Keratinocyte (primary cell): ENCODE data around the gene PACSIN2. TPM values are rescaled to one million over a fixed set of nuclear protein-coding genes. Genes with fewer than 3 reads are reported as not detected.

Experiments used
- DNase-seq: peaks from one replicate; pipeline ENCODE4 v3.0.0-alpha.2; 2011; ENCODE audit warnings: low read depth, missing footprints, low spot score
- FAIRE-seq: peaks from 2 replicates; lab custom pipeline; 2011; peaks lifted over from hg19 to GRCh38; lab: Jason Lieb, UNC
- H2AFZ ChIP-seq: 2 replicates; pipeline ENCODE4 v1.6.0; 2012; ENCODE audit warnings: low read length, control low read depth, inconsistent platforms; ENCODE audit not compliant: control insufficient read depth
- H3K27ac ChIP-seq: 2 replicates; pipeline ENCODE4 v1.5.1; 2011; ENCODE audit warnings: low read length; ENCODE audit not compliant: control insufficient read depth, insufficient read depth
- H3K27me3 ChIP-seq: 3 replicates; pipeline ENCODE4 v1.6.0; 2011; ENCODE audit warnings: low read length; ENCODE audit not compliant: control insufficient read depth, insufficient read depth; ENCODE audit errors: extremely low read depth
- H3K36me3 ChIP-seq, 2 experiments: 2 replicates in 1 of 2; 3 replicates in 1 of 2; pipeline ENCODE4 v1.5.1; 2011; ENCODE audit warnings: low read length in 2 of 2, mild to moderate bottlenecking in 1 of 2; ENCODE audit not compliant: control insufficient read depth in 2 of 2, insufficient read depth in 2 of 2; ENCODE audit errors: extremely low read depth in 1 of 2
- H3K4me1 ChIP-seq: 3 replicates; pipeline ENCODE4 v1.5.1; 2011; ENCODE audit warnings: low read length; ENCODE audit not compliant: control insufficient read depth, insufficient read depth; ENCODE audit errors: extremely low read depth
- H3K4me2 ChIP-seq: 3 replicates; pipeline ENCODE4 v1.6.0; 2011; ENCODE audit warnings: low read depth, low read length; ENCODE audit not compliant: control insufficient read depth, insufficient read depth; ENCODE audit errors: extremely low read depth
- H3K4me3 ChIP-seq, 3 experiments: fragments of 200-600 bp in 1 of 3; sonication (generic) in 1 of 3; 2 replicates in 2 of 3; 3 replicates in 1 of 3; pipeline ENCODE4 v1.5.1; 2011 to 2016; ENCODE audit warnings: low read length in 3 of 3, mild to moderate bottlenecking in 3 of 3, control low read depth in 2 of 3, inconsistent platforms in 1 of 3, low read depth in 1 of 3, mixed read lengths in 1 of 3, mixed run types in 1 of 3, moderate library complexity in 1 of 3; ENCODE audit not compliant: control insufficient read depth in 2 of 3, insufficient read depth in 2 of 3; ENCODE audit errors: extremely low read depth in 1 of 3
- H3K79me2 ChIP-seq: 2 replicates; pipeline ENCODE4 v1.6.0; 2012; ENCODE audit warnings: low read length; ENCODE audit not compliant: control insufficient read depth, insufficient read depth
- H3K9ac ChIP-seq: 3 replicates; pipeline ENCODE4 v1.6.0; 2011; ENCODE audit warnings: low read length; ENCODE audit not compliant: control insufficient read depth, insufficient read depth; ENCODE audit errors: extremely low read depth
- H3K9me1 ChIP-seq: 3 replicates; pipeline ENCODE4 v1.6.0; 2011; ENCODE audit warnings: low read length; ENCODE audit not compliant: control insufficient read depth, insufficient read depth; ENCODE audit errors: extremely low read depth
- H3K9me3 ChIP-seq: 2 replicates; pipeline ENCODE4 v1.5.1; 2012; ENCODE audit warnings: low read depth, low read length; ENCODE audit not compliant: control insufficient read depth
- H4K20me1 ChIP-seq: 3 replicates; pipeline ENCODE4 v1.6.0; 2011; ENCODE audit warnings: low read length; ENCODE audit not compliant: control insufficient read depth, insufficient read depth; ENCODE audit errors: extremely low read depth
- EZH2 ChIP-seq: IDR thresholded peaks from one replicate; pipeline ENCODE4 v1.6.1; 2012; ENCODE audit warnings: inconsistent platforms, mild to moderate bottlenecking, low read length, moderate library complexity
- dilution Hi-C: fragments of 300-500 bp; cut with MboI; formaldehyde crosslinking; loops from one replicate; pipeline ENCODE4 v1.7.0; 2020; ENCODE audit warnings: low sequenced_read_pairs; ENCODE audit not compliant: extremely low pct_ligation_motif_present
- polyA plus RNA-seq, 5 experiments: library from polyadenylated mRNA; depleted of rRNA in 3 of 5; stranded (reverse) in 3 of 5; stranded (forward) in 1 of 5; unstranded in 1 of 5; fragments of >200 nt; gene quantifications; 1 replicate in 1 of 5; 2 replicates in 3 of 5; 3 replicates in 1 of 5; pipeline versions ENCODE4 v1.2.1 to v1.2.3, GENCODE V29; 2011 to 2012; ENCODE audit warnings: missing spikeins in 2 of 5, low read depth in 1 of 5, low replicate concordance in 1 of 5
- TF ChIP-seq, protein P1 (sequence below), 3 experiments: IDR thresholded peaks in 1 of 3; conservative IDR thresholded peaks in 1 of 3; optimal IDR thresholded peaks in 1 of 3; 2 replicates in 2 of 3; 3 replicates in 1 of 3; pipeline versions ENCODE3 to v1.5.1; 2011; ENCODE audit warnings: low read length in 3 of 3, mild to moderate bottlenecking in 3 of 3, moderate library complexity in 2 of 3, control low read depth in 1 of 3, inconsistent platforms in 1 of 3; ENCODE audit not compliant: insufficient read depth in 2 of 3; ENCODE audit errors: extremely low read depth in 1 of 3

PACSIN2 gene
- polyA plus RNA-seq, 1 donor (not counting 4 experiments of a cell fraction or from before 2014, with no cell fraction given) = 55.5 TPM

- Histone ChIP-seq H3K27me3 (no peaks in the 10 kb centered on the region), H3K9ac (no peak overlapping the region), H2AFZ (no peak overlapping the region), H3K4me3 (no peak overlapping the region), H3K4me1 (no peaks in the 10 kb centered on the region), H3K9me1 (no peaks in the 10 kb centered on the region), H3K4me2 (no peak overlapping the region), H3K9me3 (no peaks in the 10 kb centered on the region), H3K36me3 (no peaks in the 10 kb centered on the region), H3K27ac (no peak overlapping the region), H4K20me1 (no peaks in the 10 kb centered on the region), H3K79me2 (no peaks in the 10 kb centered on the region)
- DNase-seq = no peak
- TF ChIP-seq, protein P1, sequence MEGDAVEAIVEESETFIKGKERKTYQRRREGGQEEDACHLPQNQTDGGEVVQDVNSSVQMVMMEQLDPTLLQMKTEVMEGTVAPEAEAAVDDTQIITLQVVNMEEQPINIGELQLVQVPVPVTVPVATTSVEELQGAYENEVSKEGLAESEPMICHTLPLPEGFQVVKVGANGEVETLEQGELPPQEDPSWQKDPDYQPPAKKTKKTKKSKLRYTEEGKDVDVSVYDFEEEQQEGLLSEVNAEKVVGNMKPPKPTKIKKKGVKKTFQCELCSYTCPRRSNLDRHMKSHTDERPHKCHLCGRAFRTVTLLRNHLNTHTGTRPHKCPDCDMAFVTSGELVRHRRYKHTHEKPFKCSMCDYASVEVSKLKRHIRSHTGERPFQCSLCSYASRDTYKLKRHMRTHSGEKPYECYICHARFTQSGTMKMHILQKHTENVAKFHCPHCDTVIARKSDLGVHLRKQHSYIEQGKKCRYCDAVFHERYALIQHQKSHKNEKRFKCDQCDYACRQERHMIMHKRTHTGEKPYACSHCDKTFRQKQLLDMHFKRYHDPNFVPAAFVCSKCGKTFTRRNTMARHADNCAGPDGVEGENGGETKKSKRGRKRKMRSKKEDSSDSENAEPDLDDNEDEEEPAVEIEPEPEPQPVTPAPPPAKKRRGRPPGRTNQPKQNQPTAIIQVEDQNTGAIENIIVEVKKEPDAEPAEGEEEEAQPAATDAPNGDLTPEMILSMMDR (optimal IDR thresholded peaks at IDR 0.05 in 1 of 3, IDR thresholded peaks at IDR 0.05 in 1 of 3, conservative IDR thresholded peaks at IDR 0.05 in 1 of 3; ENCODE audit: extremely low read depth in 1 of 3, insufficient read depth in 2 of 3, low read length in 3 of 3) = no peak
- no peak for TF ChIP-seq EZH2
- dilution Hi-C loops = no loop called here
- FAIRE-seq = no peak
Measured at GRCh38 chr22:43035250-43035649, 20.3 kb upstream of the PACSIN2 start.

GRCh38 chr22:43031617-43032016, 16.7 kb upstream of the PACSIN2 start:
- FAIRE-seq = no peak
- Histone ChIP-seq H3K36me3 (no peaks in the 10 kb centered on the region), H3K9me1 (no peaks in the 10 kb centered on the region), H3K27me3 (no peaks in the 10 kb centered on the region), H2AFZ (no peak overlapping the region), H4K20me1 (no peaks in the 10 kb centered on the region), H3K4me3 (no peak overlapping the region), H3K9me3 (no peaks in the 10 kb centered on the region), H3K79me2 (no peaks in the 10 kb centered on the region), H3K27ac (no peak overlapping the region), H3K4me2 (no peak overlapping the region), H3K9ac (no peak overlapping the region), H3K4me1 (peaks cover 3% of the 10 kb centered on the region)
- dilution Hi-C loops = no loop called here
- DNase-seq = no peak
- TF ChIP-seq, protein P1 (optimal IDR thresholded peaks at IDR 0.05 in 1 of 3, IDR thresholded peaks at IDR 0.05 in 1 of 3, conservative IDR thresholded peaks at IDR 0.05 in 1 of 3; ENCODE audit: extremely low read depth in 1 of 3, insufficient read depth in 2 of 3, low read length in 3 of 3) = no peak
- no peak for TF ChIP-seq EZH2
